Subcutaneous adipose tissue (tissue), 4 donors: ENCODE measurements around the gene S100A9. TPM values are rescaled to one million over a fixed set of nuclear protein-coding genes. Genes with fewer than 3 reads are reported as not detected.

Experiments
- small RNA-seq: library from RNA; depleted of rRNA; stranded (forward); fragments of <200 nt; gene quantifications from one replicate; pipeline ENCODE3, GENCODE V24; 2016
- total RNA-seq, 4 donors: library from RNA; depleted of rRNA; stranded (reverse); fragments of >200 nt; gene quantifications; one replicate each; pipeline ENCODE4 v1.1.0, GENCODE V29; 2016

S100A9 gene
- total RNA-seq, 4 donors from 2014 or later, result 139 to 382 (median 280) TPM

Small RNAs within 50 kb of the gene (small RNA-seq; reads per million reads assigned to genes)
- gene RNU6-160P, result not detected
- not detected for gene S100A15A

Other genes with a start within 250 kb of the S100A9 start
- not detected for gene SPRR2F, start 244.3 kb upstream of the S100A9 start, total RNA-seq
- not detected for gene SPRR2G, start 207.0 kb upstream of the S100A9 start, total RNA-seq
- not detected for gene LELP1, start 154.4 kb upstream of the S100A9 start, total RNA-seq
- gene PRR9, start 140.3 kb upstream of the S100A9 start, total RNA-seq, result not detected
- not detected for gene LORICRIN, start 98.2 kb upstream of the S100A9 start, total RNA-seq
- not detected for gene PGLYRP3, start 44.9 kb upstream of the S100A9 start, total RNA-seq
- gene PGLYRP4, start 9.0 kb upstream of the S100A9 start, total RNA-seq, result not detected
- 1 to 10 TPM in 2 of 4 donors, not detected in 2; 4.0 to 6.8 TPM for gene S100A12, start 17.8 kb downstream of the S100A9 start, total RNA-seq
- gene S100A8, start 33.2 kb downstream of the S100A9 start, total RNA-seq, result 100 to 1,000 TPM in 1 of 4 donors, 10 to 100 TPM in 3; 13.6 to 129 (median 20.6) TPM
- gene S100A7A, start 58.7 kb downstream of the S100A9 start, total RNA-seq, result not detected
- not detected for gene S100A7, start 102.8 kb downstream of the S100A9 start, total RNA-seq
- gene S100A6, start 178.1 kb downstream of the S100A9 start, total RNA-seq, result 1,000 to 10,000 TPM in 2 of 4 donors, 100 to 1,000 TPM in 2; 538 to 1,309 (median 968) TPM
- not detected for gene S100A5, start 183.1 kb downstream of the S100A9 start, total RNA-seq
- gene S100A4, start 188.0 kb downstream of the S100A9 start, total RNA-seq, result 1,000 to 10,000 TPM in 3 of 4 donors, 100 to 1,000 TPM in 1; 497 to 1,679 (median 1,241) TPM
- 1 to 10 TPM; 2.6 to 8.3 (median 3.1) TPM for gene S100A3, start 191.4 kb downstream of the S100A9 start, total RNA-seq
- 1 to 10 TPM in 2 of 4 donors, not detected in 2; 1.3 to 2.2 TPM for gene S100A2, start 208.0 kb downstream of the S100A9 start, total RNA-seq